EH (cell line): ENCODE results near the gene CENPV.
A peak's percentile ranks its signal among the peaks of the same experiment; 100 is the strongest.

ENCODE experiments used
- DNase-seq: peaks from one replicate; pipeline ENCODE4 v3.0.0-alpha.2; 2015; ENCODE audit warnings: low read depth

CENPV gene

GRCh38 chr17:16361874-16362273 is 8.6 kb upstream of the CENPV start:
- no peak for DNase-seq

- DNase-seq: no peak
Measured at GRCh38 chr17:16358394-16358793, 5.1 kb upstream of the CENPV start.

GRCh38 chr17:16354585-16354984 is 1.3 kb upstream of the CENPV start:
- no peak for DNase-seq

- DNase-seq: peak; percentile 46
Measured at GRCh38 chr17:16352667-16353316, 477 bp downstream of the CENPV start.

GRCh38 chr17:16352303-16352666 is 984 bp downstream of the CENPV start:
- peak; percentile 42 for DNase-seq

- DNase-seq: peak; percentile 57
Measured at GRCh38 chr17:16351831-16352230, 1.4 kb downstream of the CENPV start.

- no peak for DNase-seq
Measured at GRCh38 chr17:16349431-16349830, 3.8 kb downstream of the CENPV start.

GRCh38 chr17:16348586-16348985 is 4.7 kb downstream of the CENPV start:
- no peak for DNase-seq

GRCh38 chr17:16346721-16347271 is 6.5 kb downstream of the CENPV start:
- DNase-seq: no peak

GRCh38 chr17:16345565-16345964 is 7.7 kb downstream of the CENPV start:
- no peak for DNase-seq

- DNase-seq: no peak
Measured at GRCh38 chr17:16343569-16343968, 9.7 kb downstream of the CENPV start.

GRCh38 chr17:16342979-16343378 is 10.3 kb downstream of the CENPV start:
- peak; percentile 61 for DNase-seq

GRCh38 chr17:16339959-16340358 is 13.3 kb downstream of the CENPV start:
- DNase-seq: no peak

- DNase-seq: no peak
Measured at GRCh38 chr17:16339402-16339801, 13.9 kb downstream of the CENPV start.

- DNase-seq: no peak
Measured at GRCh38 chr17:16338391-16338790, 14.9 kb downstream of the CENPV start.

- peak; percentile 38 for DNase-seq
Measured at GRCh38 chr17:16329519-16330271, 23.6 kb downstream of the CENPV start.

GRCh38 chr17:16328997-16329396 is 24.3 kb downstream of the CENPV start:
- DNase-seq: peak; percentile 6

GRCh38 chr17:16327018-16327417 is 26.3 kb downstream of the CENPV start:
- DNase-seq: no peak

- no peak for DNase-seq
Measured at GRCh38 chr17:16325964-16326363, 27.3 kb downstream of the CENPV start.

- peak; percentile 92 for DNase-seq
Measured at GRCh38 chr17:16322636-16323035, 30.6 kb downstream of the CENPV start.

- DNase-seq: no peak
Measured at GRCh38 chr17:16319969-16320368, 33.3 kb downstream of the CENPV start.

- no peak for DNase-seq
Measured at GRCh38 chr17:16314859-16315258, 38.4 kb downstream of the CENPV start.

- peak; percentile 23 for DNase-seq
Measured at GRCh38 chr17:16314189-16314588, 39.1 kb downstream of the CENPV start.
